CD14-positive monocyte (primary cell): ENCODE data around the gene ITGAV. TPM values are rescaled to one million over a fixed set of nuclear protein-coding genes. Genes with fewer than 3 reads are reported as not detected.

Source experiments
- DNase-seq, 3 donors: peaks; one replicate each; pipeline ENCODE4 v3.0.0-alpha.2; 2011 to 2022
- H2AFZ ChIP-seq: 2 replicates; pipeline ENCODE4 v1.6.0; 2012; ENCODE audit warnings: mild to moderate bottlenecking, low read depth, low read length, inconsistent platforms; ENCODE audit not compliant: insufficient read depth, poor library complexity, severe bottlenecking
- H3K27ac ChIP-seq, 2 donors: 1 replicate in 1 of 2; 2 replicates in 1 of 2; pipeline ENCODE4 v1.5.1; 2012 to 2013; ENCODE audit warnings: low read length in 2 of 2, control low read depth in 1 of 2, inconsistent platforms in 1 of 2, low read depth in 1 of 2, mild to moderate bottlenecking in 1 of 2
- H3K27me3 ChIP-seq, 2 donors: one replicate each; pipeline versions ENCODE4 v1.6.0 to v1.6.1; 2011 to 2013; ENCODE audit warnings: low read length in 2 of 2; ENCODE audit not compliant: control insufficient read depth in 2 of 2, insufficient read depth in 2 of 2
- H3K36me3 ChIP-seq, 2 donors: replicated peaks in 1 of 2; 1 replicate in 1 of 2; 2 replicates in 1 of 2; pipeline versions ENCODE4 v1.5.1 to v1.6.1; 2012 to 2013; ENCODE audit warnings: low read length in 2 of 2, control low read depth in 1 of 2, inconsistent platforms in 1 of 2, mild to moderate bottlenecking in 1 of 2; ENCODE audit not compliant: insufficient read depth in 2 of 2, control insufficient read depth in 1 of 2
- H3K4me1 ChIP-seq, 2 donors: 1 replicate in 1 of 2; 2 replicates in 1 of 2; pipeline versions ENCODE4 v1.5.1 to v1.6.1; 2012 to 2013; ENCODE audit warnings: low read length in 2 of 2, control low read depth in 1 of 2, inconsistent platforms in 1 of 2, mild to moderate bottlenecking in 1 of 2, moderate library complexity in 1 of 2; ENCODE audit not compliant: insufficient read depth in 2 of 2, control insufficient read depth in 1 of 2
- H3K4me2 ChIP-seq: replicated peaks from 2 replicates; pipeline ENCODE3; 2012; ENCODE audit warnings: low read length, moderate library complexity, mild to moderate bottlenecking; ENCODE audit not compliant: poor library complexity, severe bottlenecking; ENCODE audit errors: extremely low read depth
- H3K4me3 ChIP-seq, 3 experiments: fragments of 200-600 bp in 1 of 3; sonication (generic) in 1 of 3; replicated peaks in 1 of 3; 1 replicate in 2 of 3; 2 replicates in 1 of 3; pipeline ENCODE4 v1.5.1; 2011 to 2013; ENCODE audit warnings: low read length in 3 of 3, mild to moderate bottlenecking in 3 of 3, control low read depth in 2 of 3, low read depth in 2 of 3, inconsistent platforms in 1 of 3, moderate library complexity in 1 of 3
- H3K79me2 ChIP-seq: 2 replicates; pipeline ENCODE4 v1.6.0; 2012; ENCODE audit warnings: mild to moderate bottlenecking, control low read depth, inconsistent platforms, low read length, moderate library complexity; ENCODE audit not compliant: insufficient read depth
- H3K9ac ChIP-seq: 2 replicates; pipeline ENCODE4 v1.6.0; 2017; ENCODE audit warnings: low read length, mild to moderate bottlenecking; ENCODE audit not compliant: insufficient read depth, poor library complexity, severe bottlenecking
- H3K9me3 ChIP-seq, 2 donors: replicated peaks in 1 of 2; 1 replicate in 1 of 2; 2 replicates in 1 of 2; pipeline versions ENCODE4 v1.5.1 to v1.6.1; 2012 to 2013; ENCODE audit warnings: low read length in 2 of 2, control low read depth in 1 of 2; ENCODE audit not compliant: control insufficient read depth in 1 of 2, insufficient read depth in 1 of 2
- H4K20me1 ChIP-seq: 2 replicates; pipeline ENCODE4 v1.6.0; 2012; ENCODE audit warnings: mild to moderate bottlenecking, low read length, control low read depth, moderate library complexity; ENCODE audit not compliant: insufficient read depth
- H3K27ac Mint-ChIP-seq, 7 donors: one replicate each; pipeline ENCODE4 v1.8.0; 2020; ENCODE audit warnings: mild to moderate bottlenecking in 7 of 7, mixed read lengths in 7 of 7, moderate library complexity in 6 of 7, inconsistent platforms in 2 of 7
- H3K27me3 Mint-ChIP-seq, 3 donors: one replicate each; pipeline ENCODE4 v1.8.0; 2021 to 2022; ENCODE audit warnings: low read depth in 3 of 3, mild to moderate bottlenecking in 3 of 3, mixed read lengths in 3 of 3, moderate library complexity in 3 of 3, inconsistent platforms in 1 of 3
- H3K36me3 Mint-ChIP-seq, 2 donors: one replicate each; pipeline ENCODE4 v1.8.0; 2020; ENCODE audit warnings: mixed read lengths in 2 of 2, inconsistent platforms in 1 of 2, mild to moderate bottlenecking in 1 of 2
- H3K4me1 Mint-ChIP-seq: one replicate; pipeline ENCODE4 v1.8.0; 2020; ENCODE audit warnings: mild to moderate bottlenecking, mixed read lengths
- H3K4me3 Mint-ChIP-seq, 2 donors: one replicate each; pipeline ENCODE4 v1.8.0; 2020; ENCODE audit warnings: mild to moderate bottlenecking in 2 of 2, mixed read lengths in 2 of 2, moderate library complexity in 1 of 2
- H3K9me3 Mint-ChIP-seq, 7 donors: one replicate each; pipeline ENCODE4 v1.8.0; 2020 to 2022; ENCODE audit warnings: mixed read lengths in 7 of 7, mild to moderate bottlenecking in 6 of 7, moderate library complexity in 6 of 7, inconsistent platforms in 2 of 7
- CTCF ChIP-seq: fragments of 200-600 bp; IDR thresholded peaks from one replicate; pipeline ENCODE4 v1.8.0; 2022; ENCODE audit warnings: antibody characterized with exemption, mild to moderate bottlenecking
- WGBS: methylation state at CpG from one replicate; pipeline ENCODE4 v1.1.5; 2013; ENCODE audit warnings: missing lambda C conversion rate; ENCODE audit not compliant: insufficient coverage; 5-methylcytosine and 5-hydroxymethylcytosine counted together
- intact Hi-C, 2 donors: fragments of 100-400 bp; cut with micrococcal nuclease; formaldehyde crosslinking; loops; one replicate each; pipeline versions ENCODE4 v1.15.0 to v1.15.1; 2023
- polyA plus RNA-seq, 3 donors: library from polyadenylated mRNA; depleted of rRNA in 1 of 3; unstranded in 2 of 3; stranded (reverse) in 1 of 3; fragments of 300-500 nt in 2 of 3; fragments of >200 nt in 1 of 3; fragmentation: Illumina TruSeq in 2 of 3; gene quantifications; 1 replicate in 2 of 3; 2 replicates in 1 of 3; pipeline ENCODE4 v1.2.3, GENCODE V29; 2012 to 2021

Gene ITGAV
- polyA plus RNA-seq, 3 donors = 4.9 to 8.2 (median 6.0) TPM

- intact Hi-C loops = loop anchor here in 1 of 2 donors (10.0 kb wide), 1 partner anchor 143 kb away; no protein-coding TSS in a partner anchor
- H3K9me3 ChIP-seq = no peaks in the 10 kb centered on the region
- H3K4me1 ChIP-seq = no peaks in the 10 kb centered on the region
- H3K27ac Mint-ChIP-seq = no peak overlapping the region
- H3K4me3 ChIP-seq = no peak overlapping the region
- H3K27ac ChIP-seq = no peak overlapping the region
- H3K9ac ChIP-seq = no peak overlapping the region
- no peaks in the 10 kb centered on the region for H3K79me2 ChIP-seq
- no peaks in the 10 kb centered on the region for H3K27me3 Mint-ChIP-seq
- no peaks in the 10 kb centered on the region for H3K27me3 ChIP-seq
- no peaks in the 10 kb centered on the region for H4K20me1 ChIP-seq
- no peak for DNase-seq
- H3K4me1 Mint-ChIP-seq = no peaks in the 10 kb centered on the region
- 100% methylated on average over 2 of the region's 2 CpGs for WGBS
- TF ChIP-seq CTCF = no peak
- peaks cover 0 to 1% (median 0%) of the 10 kb centered on the region in 7 donors for H3K9me3 Mint-ChIP-seq
- H3K36me3 ChIP-seq = peaks cover 2 to 41% of the 10 kb centered on the region in 2 donors
- H3K4me2 ChIP-seq = no peak overlapping the region
- no peak overlapping the region for H3K4me3 Mint-ChIP-seq
- no peak overlapping the region for H2AFZ ChIP-seq
- peaks cover 22 to 43% of the 10 kb centered on the region in 2 donors for H3K36me3 Mint-ChIP-seq
These were observed 58.3 kb downstream of the ITGAV start for GRCh38 chr2:186648130-186648529.

- no peaks in the 10 kb centered on the region for H3K79me2 ChIP-seq
- H3K27ac ChIP-seq = no peak overlapping the region
- intact Hi-C loops = no loop called here
- H2AFZ ChIP-seq = no peak overlapping the region
- H3K4me3 Mint-ChIP-seq = no peak overlapping the region
- no CpG with 5 or more reads among the region's 1 CpG for WGBS
- H3K36me3 ChIP-seq = peaks cover 7 to 50% of the 10 kb centered on the region in 2 donors
- no peaks in the 10 kb centered on the region for H4K20me1 ChIP-seq
- H3K4me1 ChIP-seq = no peaks in the 10 kb centered on the region
- H3K27ac Mint-ChIP-seq = no peak overlapping the region
- no peak overlapping the region for H3K4me2 ChIP-seq
- H3K36me3 Mint-ChIP-seq = peaks cover 36 to 41% of the 10 kb centered on the region in 2 donors
- no peak overlapping the region for H3K4me3 ChIP-seq
- no peaks in the 10 kb centered on the region for H3K4me1 Mint-ChIP-seq
- TF ChIP-seq CTCF = no peak
- no peaks in the 10 kb centered on the region for H3K27me3 ChIP-seq
- peaks cover 0 to 2% (median 0%) of the 10 kb centered on the region in 7 donors for H3K9me3 Mint-ChIP-seq
- no peaks in the 10 kb centered on the region for H3K27me3 Mint-ChIP-seq
- no peak for DNase-seq
- H3K9ac ChIP-seq = no peak overlapping the region
- H3K9me3 ChIP-seq = no peaks in the 10 kb centered on the region
These were observed 63.7 kb downstream of the ITGAV start for GRCh38 chr2:186653511-186653910.
